ENCODE data around the gene JOSD2. TPM values are rescaled to one million over a fixed set of nuclear protein-coding genes. Genes with fewer than 3 reads are reported as not detected.

Gene JOSD2
- total RNA-seq, 6 experiments from 2014 or later = 15.0 to 27.5 (median 19.1) TPM

DNA sequence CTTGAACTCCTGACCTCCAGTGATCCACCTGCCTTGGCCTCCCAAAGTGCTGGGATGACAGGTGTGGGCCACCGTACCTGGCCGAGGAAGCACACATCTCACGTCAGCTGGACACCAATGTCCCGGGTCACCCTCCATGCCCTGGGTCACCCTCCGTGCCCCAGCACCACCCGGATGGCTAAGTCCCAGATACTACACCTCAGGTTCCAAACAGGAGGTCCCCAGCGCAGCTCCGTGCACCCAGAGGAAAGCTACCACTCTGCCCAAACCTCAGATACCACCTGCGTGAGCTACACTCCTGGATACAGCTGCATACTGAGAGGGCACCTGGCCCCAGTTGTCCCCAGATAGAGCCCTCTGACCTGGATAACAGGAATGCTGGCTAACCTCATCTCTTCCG is 43.2 kb upstream of the JOSD2 start:
- Histone ChIP-seq H3K4me3 (no peak overlapping the region), H3K9me3 (no peaks in the 10 kb centered on the region), H3K27ac (no peak overlapping the region), H3K4me1 (peaks cover 0 to 7% (median 0%) of the 10 kb centered on the region in 4 donors), H3K36me3 (no peaks in the 10 kb centered on the region), H3K27me3 (peaks cover 0 to 5% of the 10 kb centered on the region in 2 donors)
- ATAC-seq (no peak), DNase-seq (no peak)
- intact Hi-C loops (cut with DNase I) = no loop called here
- TF ChIP-seq POLR2A (IDR thresholded peaks at IDR 0.05) (no peak), CTCF (IDR thresholded peaks at IDR 0.05) (no peak)
- no CpG with 5 or more reads among the region's 10 CpGs for WGBS (ENCODE audit: insufficient coverage, low coverage, low lambda C conversion rate, missing lambda C conversion rate)

DNA sequence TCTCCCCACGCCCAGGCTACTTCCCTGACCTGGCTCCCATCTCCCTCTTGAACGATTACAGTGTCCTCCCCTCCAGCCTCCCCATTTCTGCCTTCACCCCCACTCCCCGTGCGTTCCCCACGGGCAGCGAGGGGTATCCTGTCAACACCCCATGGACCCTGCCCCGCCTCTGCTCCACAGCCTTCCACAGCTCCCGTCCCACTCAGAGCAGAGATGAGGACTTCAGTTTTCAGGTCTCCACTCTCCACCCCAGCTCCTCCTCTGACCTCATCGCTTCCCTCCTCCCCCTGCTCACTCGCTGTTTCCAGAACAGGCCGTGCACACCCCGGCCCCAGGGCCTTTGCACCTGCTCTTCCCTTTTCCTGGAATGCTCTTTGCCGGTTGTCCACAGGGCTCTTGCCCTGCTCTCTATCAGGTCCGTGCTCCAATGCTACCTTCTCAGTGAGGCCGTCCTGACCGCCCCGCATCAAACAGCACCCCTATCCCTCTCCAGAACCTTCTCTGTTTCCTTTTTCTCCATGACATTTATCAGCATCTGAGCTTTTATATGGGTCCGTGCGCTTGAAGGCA is 42.2 kb upstream of the JOSD2 start:
- peaks cover 0 to 5% of the 10 kb centered on the region in 2 donors for H3K27me3 ChIP-seq
- no peak for TF ChIP-seq CTCF (IDR thresholded peaks at IDR 0.05)
- no peak for TF ChIP-seq POLR2A (IDR thresholded peaks at IDR 0.05)
- H3K36me3 ChIP-seq = no peaks in the 10 kb centered on the region
- peaks cover 0 to 7% (median 0%) of the 10 kb centered on the region in 4 donors for H3K4me1 ChIP-seq
- whole genome bisulfite sequencing (ENCODE audit: insufficient coverage, low coverage, low lambda C conversion rate, missing lambda C conversion rate) = 64% methylated on average over 17 of the region's 19 CpGs
- H3K9me3 ChIP-seq = no peaks in the 10 kb centered on the region
- ATAC-seq (no peak), DNase-seq (no peak)
- no peak overlapping the region for H3K27ac ChIP-seq
- no peak overlapping the region for H3K4me3 ChIP-seq
- intact Hi-C loops (cut with DNase I) = no loop called here

DNA sequence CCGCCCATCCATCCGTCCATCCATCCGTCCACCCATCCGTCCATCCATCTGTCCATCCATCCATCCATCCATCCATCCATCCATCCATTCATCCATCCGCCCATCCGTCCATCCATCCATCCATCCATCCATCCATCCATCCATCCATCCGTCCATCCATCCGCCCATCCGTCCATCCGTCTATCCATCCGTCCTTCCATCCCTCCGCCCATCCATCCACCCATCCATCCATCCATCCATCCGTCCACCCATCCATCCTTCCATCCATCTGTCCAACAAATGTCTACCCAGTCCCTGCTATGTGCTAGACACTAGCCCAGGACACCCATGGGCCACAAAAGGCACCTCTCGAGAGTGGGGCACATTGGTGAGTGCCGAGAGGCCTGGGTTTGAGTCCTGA is 41.5 kb upstream of the JOSD2 start:
- ATAC-seq (no peak), DNase-seq (no peak)
- Histone ChIP-seq H3K36me3 (no peaks in the 10 kb centered on the region), H3K4me1 (peaks cover 0 to 7% (median 0%) of the 10 kb centered on the region in 4 donors), H3K27me3 (peaks cover 0 to 5% of the 10 kb centered on the region in 2 donors), H3K27ac (no peak overlapping the region), H3K9me3 (no peaks in the 10 kb centered on the region), H3K4me3 (no peak overlapping the region)
- 49% methylated on average over 15 of the region's 15 CpGs for WGBS (ENCODE audit: insufficient coverage, low coverage, low lambda C conversion rate, missing lambda C conversion rate)
- intact Hi-C loops (cut with DNase I) = no loop called here
- TF ChIP-seq CTCF (IDR thresholded peaks at IDR 0.05) (no peak), POLR2A (IDR thresholded peaks at IDR 0.05) (no peak)

DNA sequence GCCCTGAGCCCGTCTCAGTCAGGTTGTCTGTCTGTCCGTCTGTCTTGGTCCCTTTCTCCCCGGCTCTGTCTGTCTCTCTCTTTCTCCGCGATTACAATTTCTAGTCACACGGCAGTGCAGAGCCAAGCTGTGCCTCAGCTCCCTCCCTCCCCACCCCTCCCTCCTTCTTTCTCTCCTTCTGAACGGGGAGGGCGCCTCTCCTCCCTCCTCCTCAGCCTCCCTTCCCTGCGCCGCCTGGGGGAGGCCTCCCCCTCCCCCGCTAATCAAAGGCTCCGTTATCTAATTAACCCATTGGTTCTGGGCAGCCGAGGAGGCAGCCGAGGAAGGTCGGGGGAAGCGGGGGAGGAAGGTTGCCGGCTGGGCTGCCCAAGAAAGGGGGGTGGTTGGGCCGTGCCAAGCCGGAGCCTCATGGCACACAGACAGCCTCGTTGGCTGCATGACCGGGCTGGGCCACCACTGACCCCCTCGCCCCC is 40.8 kb upstream of the JOSD2 start:
- WGBS (ENCODE audit: insufficient coverage, low coverage, low lambda C conversion rate, missing lambda C conversion rate) = under 1% methylated on average over 12 of the region's 22 CpGs
- DNase-seq (no peak), ATAC-seq (no peak)
- Histone ChIP-seq H3K4me1 (peaks cover 0 to 7% (median 0%) of the 10 kb centered on the region in 4 donors), H3K27me3 (peaks cover 0 to 5% of the 10 kb centered on the region in 2 donors), H3K4me3 (no peak overlapping the region), H3K27ac (no peak overlapping the region), H3K36me3 (no peaks in the 10 kb centered on the region), H3K9me3 (no peaks in the 10 kb centered on the region)
- TF ChIP-seq POLR2A (IDR thresholded peaks at IDR 0.05) = no peak
- no peak for TF ChIP-seq CTCF (IDR thresholded peaks at IDR 0.05)
- intact Hi-C loops (cut with DNase I) = no loop called here
